GM12878 (cell line): ENCODE data around the gene SLC35E3. TPM values are rescaled to one million over a fixed set of nuclear protein-coding genes. Genes with fewer than 3 reads are reported as not detected.

Experiments used
- ATAC-seq: fragments of 200-7000 bp; cut with Tn5 transposase; 3 replicates; pipeline ENCODE4 v1.9.1; 2020; ENCODE audit warnings: mild to moderate bottlenecking, moderate library complexity
- BruUV-seq: library from RNA; stranded (reverse); fragments of 400-500 nt; replicated peaks from 2 replicates; lab custom pipeline; 2021; lab: Mats Ljungman, UMichigan
- CTCF ChIA-PET: fragments of 300-600 bp; sonication (Branson Sonifier 250); formaldehyde crosslinking; extraction: SDS; loops from one replicate; lab custom pipeline; 2021; ENCODE audit warnings: inconsistent platforms; lab: Yijun Ruan, JAX
- POLR2A ChIA-PET: fragments of 350-600 bp; formaldehyde crosslinking; extraction: SDS; loops from one replicate; lab custom pipeline; 2021; ENCODE audit warnings: inconsistent platforms; lab: Charles Lee
- RAD21 ChIA-PET: fragments of 300-600 bp; sonication (Branson Sonifier 250); formaldehyde crosslinking; loops from one replicate; lab custom pipeline; 2023; ENCODE audit warnings: antibody characterized with exemption; ENCODE audit not compliant: unreplicated experiment; lab: Charles Lee
- SMC1A ChIA-PET: fragments of 300-600 bp; sonication (Branson Sonifier 250); formaldehyde crosslinking; loops from one replicate; lab custom pipeline; 2023; ENCODE audit not compliant: unreplicated experiment, uncharacterized antibody; lab: Charles Lee
- DNase-seq: peaks from one replicate; pipeline ENCODE4 v3.0.0-alpha.2; 2011; ENCODE audit warnings: low read depth, low spot score
- FAIRE-seq: peaks from 3 replicates; lab custom pipeline; 2011; peaks lifted over from hg19 to GRCh38; lab: Jason Lieb, UNC
- H2AFZ ChIP-seq: 2 replicates; pipeline ENCODE4 v1.6.0; 2011; ENCODE audit warnings: low read depth, low read length, control low read depth; ENCODE audit not compliant: control insufficient read depth
- H3K27ac ChIP-seq: 2 replicates; pipeline ENCODE4 v1.5.1; 2011; ENCODE audit warnings: control low read depth; ENCODE audit not compliant: control insufficient read depth, insufficient read depth
- H3K27me3 ChIP-seq, 2 experiments: replicated peaks in 1 of 2; 2 replicates each; pipeline versions ENCODE4 v1.6.0 to v1.6.1; 2011; ENCODE audit warnings: low read length in 1 of 2; ENCODE audit not compliant: control insufficient read depth in 2 of 2, insufficient read depth in 2 of 2
- H3K36me3 ChIP-seq, 2 experiments: 2 replicates each; pipeline ENCODE4 v1.5.1; 2011; ENCODE audit warnings: low read length in 1 of 2; ENCODE audit not compliant: control insufficient read depth in 2 of 2, insufficient read depth in 2 of 2
- H3K4me1 ChIP-seq: 2 replicates; pipeline ENCODE4 v1.6.1; 2011; ENCODE audit warnings: mild to moderate bottlenecking, low read length, moderate library complexity, mixed read lengths; ENCODE audit not compliant: control insufficient read depth, insufficient read depth
- H3K4me2 ChIP-seq: 2 replicates; pipeline ENCODE4 v1.6.0; 2011; ENCODE audit warnings: control low read depth; ENCODE audit not compliant: control insufficient read depth, insufficient read depth
- H3K4me3 ChIP-seq: fragments of 200-600 bp; sonication (generic); 2 replicates; pipeline ENCODE4 v1.5.1; 2016
- H3K79me2 ChIP-seq: 2 replicates; pipeline ENCODE4 v1.6.0; 2011; ENCODE audit warnings: low read length; ENCODE audit not compliant: control insufficient read depth, insufficient read depth
- H3K9ac ChIP-seq: 2 replicates; pipeline ENCODE4 v1.8.0; 2011; ENCODE audit warnings: low read length, control low read depth, mixed read lengths; ENCODE audit not compliant: control insufficient read depth, insufficient read depth
- H3K9me3 ChIP-seq: replicated peaks from 3 replicates; pipeline ENCODE4 v1.5.1; 2011; ENCODE audit warnings: mild to moderate bottlenecking, low read length; ENCODE audit not compliant: control insufficient read depth, insufficient read depth
- H4K20me1 ChIP-seq: 2 replicates; pipeline ENCODE4 v1.6.0; 2011; ENCODE audit not compliant: control insufficient read depth, insufficient read depth
- ASH2L ChIP-seq: fragments of 300-600, 200-600 bp; sonication (generic); IDR thresholded peaks from 2 replicates; pipeline ENCODE4 v1.6.1; 2017; ENCODE audit warnings: low read depth, mild to moderate bottlenecking, borderline replicate concordance
- BHLHE40 ChIP-seq, 2 experiments: fragments of 450-650 bp in 1 of 2; IDR thresholded peaks; 2 replicates each; pipeline ENCODE4 v1.6.1; 2011 to 2017; ENCODE audit warnings: low read depth in 2 of 2, borderline replicate concordance in 1 of 2, improper control_type of control experiment in 1 of 2, low read length in 1 of 2, mild to moderate bottlenecking in 1 of 2
- BMI1 ChIP-seq: fragments of 450-650 bp; IDR thresholded peaks from 2 replicates; pipeline ENCODE4 v1.6.1; 2016; ENCODE audit warnings: mild to moderate bottlenecking, moderate library complexity, borderline replicate concordance
- CBX3 ChIP-seq: fragments of 200-600 bp; sonication (generic); IDR thresholded peaks from 2 replicates; pipeline ENCODE4 v1.6.1; 2016; ENCODE audit warnings: low read depth, borderline replicate concordance
- CHD4 ChIP-seq: fragments of 200-600 bp; sonication (generic); IDR thresholded peaks from 2 replicates; pipeline ENCODE4 v1.6.1; 2016; ENCODE audit warnings: mild to moderate bottlenecking
- ESRRA ChIP-seq: IDR thresholded peaks from 2 replicates; pipeline ENCODE4 v1.6.1; 2012; ENCODE audit warnings: mild to moderate bottlenecking, low read length, improper control_type of control experiment
- GATAD2B ChIP-seq: fragments of 450-650 bp; conservative IDR thresholded peaks from 2 replicates; pipeline ENCODE4 v1.6.1; 2017; ENCODE audit warnings: low read depth, mild to moderate bottlenecking, moderate library complexity
- IKZF1 ChIP-seq: fragments of 450-650 bp; conservative IDR thresholded peaks from 2 replicates; pipeline ENCODE4 v1.6.1; 2017; ENCODE audit warnings: antibody characterized with exemption, mild to moderate bottlenecking
- IRF5 ChIP-seq: fragments of 450-650 bp; IDR thresholded peaks from 2 replicates; pipeline ENCODE4 v1.6.1; 2017; ENCODE audit warnings: borderline replicate concordance
- MXI1 ChIP-seq: fragments of 150-350 bp; IDR thresholded peaks from 2 replicates; pipeline ENCODE4 v1.6.1; 2011; ENCODE audit warnings: low read depth, mild to moderate bottlenecking, inconsistent platforms, low read length, improper control_type of control experiment
- NFIC ChIP-seq: IDR thresholded peaks from 2 replicates; pipeline ENCODE4 v1.6.1; 2012; ENCODE audit warnings: low read depth, mild to moderate bottlenecking, inconsistent platforms, low read length, moderate library complexity
- NFYB ChIP-seq: IDR thresholded peaks from 2 replicates; pipeline ENCODE4 v1.6.1; 2011; ENCODE audit warnings: low read depth, mild to moderate bottlenecking, low read length, improper control_type of control experiment, moderate library complexity; ENCODE audit not compliant: insufficient read depth
- NRF1 ChIP-seq: conservative IDR thresholded peaks from 2 replicates; pipeline ENCODE4 v1.6.1; 2011; ENCODE audit warnings: mild to moderate bottlenecking, low read depth, low read length, improper control_type of control experiment
- PML ChIP-seq: IDR thresholded peaks from 2 replicates; pipeline ENCODE4 v1.6.1; 2012; ENCODE audit warnings: low read length, inconsistent platforms
- SMAD1 ChIP-seq: fragments of 450-650 bp; IDR thresholded peaks from 2 replicates; pipeline ENCODE4 v1.6.1; 2018; ENCODE audit warnings: mild to moderate bottlenecking, low read depth; ENCODE audit not compliant: partially characterized antibody
- TAF1 ChIP-seq: IDR thresholded peaks from 2 replicates; pipeline ENCODE4 v1.6.1; 2011; ENCODE audit warnings: mild to moderate bottlenecking, low read depth, low read length, borderline replicate concordance
- ZNF207 ChIP-seq: fragments of 450-650 bp; IDR thresholded peaks from 2 replicates; pipeline ENCODE4 v1.6.1; 2014; ENCODE audit warnings: antibody characterized with exemption, mild to moderate bottlenecking, borderline replicate concordance
- WGBS: methylation state at CpG from one replicate; pipeline ENCODE4 v1.1.6; 2016; ENCODE audit warnings: low lambda C conversion rate; ENCODE audit not compliant: insufficient replicate concordance, insufficient coverage; ENCODE audit errors: missing lambda C conversion rate; 5-methylcytosine and 5-hydroxymethylcytosine counted together
- in situ Hi-C: fragments of 300-500 bp; cut with MboI; formaldehyde crosslinking; loops from 9 replicates; pipeline ENCODE4 v1.14.3; 2018; ENCODE audit warnings: mixed read lengths
- intact Hi-C: fragments of 100-400 bp; cut with micrococcal nuclease; formaldehyde crosslinking; loops from one replicate; pipeline ENCODE4 v1.14.2; 2022; ENCODE audit not compliant: unreplicated experiment
- polyA plus RNA-seq, 11 experiments: library from polyadenylated mRNA; depleted of rRNA in 4 of 11; unstranded in 6 of 11; stranded (reverse) in 5 of 11; fragments of >200 nt; fragmentation: Nextera tagmentation in 4 of 11; fragmentation: Illumina TruSeq in 1 of 11; extraction: Ambion mirVana in 4 of 11; extraction: Trizol in 1 of 11; gene quantifications; 1 replicate in 1 of 11; 2 replicates in 10 of 11; pipeline versions ENCODE4 v1.2.1 to v1.2.3, GENCODE V29; 2011 to 2016; ENCODE audit warnings: inconsistent platforms in 2 of 11, missing spikeins in 2 of 11, low read depth in 1 of 11
- total RNA-seq, 4 experiments: library from RNA; depleted of rRNA in 3 of 4; stranded (reverse); fragments of >200 nt in 3 of 4; fragmentation: Illumina TruSeq in 1 of 4; extraction: Trizol in 1 of 4; gene quantifications; 2 replicates each; pipeline versions ENCODE4 v1.2.1 to v1.2.3, GENCODE V29; 2013 to 2021
- TF ChIP-seq, protein P1 (sequence below): fragments of 450-650 bp; IDR thresholded peaks from 2 replicates; pipeline ENCODE4 v1.6.1; 2017; ENCODE audit warnings: mild to moderate bottlenecking, moderate library complexity
- TF ChIP-seq, protein P2 (sequence below): IDR thresholded peaks from 2 replicates; pipeline ENCODE4 v1.6.1; 2012; ENCODE audit warnings: low read depth, low read length, improper control_type of control experiment

SLC35E3 gene
- total and polyA plus RNA-seq, 10 of the 15 experiments (the other 5 are each of a cell fraction or from before 2014, with no cell fraction given) = 3.6 to 19.8 (median 6.1) TPM

- Histone ChIP-seq H2AFZ (peak overlapping the region; percentile 37; the same call in 1 of the 2 replicates), H3K36me3 (no peaks in the 10 kb centered on the region), H3K27me3 (no peaks in the 10 kb centered on the region), H4K20me1 (no peaks in the 10 kb centered on the region), H3K79me2 (no peaks in the 10 kb centered on the region), H3K4me1 (no peaks in the 10 kb centered on the region), H3K9ac (no peak overlapping the region), H3K4me2 (no peak overlapping the region), H3K4me3 (no peak overlapping the region), H3K27ac (no peak overlapping the region), H3K9me3 (no peaks in the 10 kb centered on the region; the same call in 2 of the 3 replicates)
- peak; percentile 13; the same call in 2 of the 3 replicates for ATAC-seq
- intact Hi-C loops (no loop called here), in situ Hi-C loops (no loop called here)
- DNase-seq = no peak
- ChIA-PET CTCF (interaction anchor here (0.6 to 1.1 kb wide), 3 partner anchors 15 to 758 kb away, joined by 3 read pairs; partner anchors contain the start of gene MDM2), RAD21 (interaction anchor here (0.6 kb wide), 2 partner anchors 285 to 565 kb away, joined by 3 to 4 read pairs; no protein-coding TSS in a partner anchor), SMC1A (interaction anchor here (0.8 to 1.2 kb wide), 4 partner anchors 12 to 106 kb away, joined by 3 read pairs; partner anchors contain the start of gene NUP107), POLR2A (no interaction called here)
- 95% methylated on average over 4 of the region's 4 CpGs for WGBS
- FAIRE-seq = no peak
- no TSS peak for BruUV-seq
- TF ChIP-seq, protein P1, sequence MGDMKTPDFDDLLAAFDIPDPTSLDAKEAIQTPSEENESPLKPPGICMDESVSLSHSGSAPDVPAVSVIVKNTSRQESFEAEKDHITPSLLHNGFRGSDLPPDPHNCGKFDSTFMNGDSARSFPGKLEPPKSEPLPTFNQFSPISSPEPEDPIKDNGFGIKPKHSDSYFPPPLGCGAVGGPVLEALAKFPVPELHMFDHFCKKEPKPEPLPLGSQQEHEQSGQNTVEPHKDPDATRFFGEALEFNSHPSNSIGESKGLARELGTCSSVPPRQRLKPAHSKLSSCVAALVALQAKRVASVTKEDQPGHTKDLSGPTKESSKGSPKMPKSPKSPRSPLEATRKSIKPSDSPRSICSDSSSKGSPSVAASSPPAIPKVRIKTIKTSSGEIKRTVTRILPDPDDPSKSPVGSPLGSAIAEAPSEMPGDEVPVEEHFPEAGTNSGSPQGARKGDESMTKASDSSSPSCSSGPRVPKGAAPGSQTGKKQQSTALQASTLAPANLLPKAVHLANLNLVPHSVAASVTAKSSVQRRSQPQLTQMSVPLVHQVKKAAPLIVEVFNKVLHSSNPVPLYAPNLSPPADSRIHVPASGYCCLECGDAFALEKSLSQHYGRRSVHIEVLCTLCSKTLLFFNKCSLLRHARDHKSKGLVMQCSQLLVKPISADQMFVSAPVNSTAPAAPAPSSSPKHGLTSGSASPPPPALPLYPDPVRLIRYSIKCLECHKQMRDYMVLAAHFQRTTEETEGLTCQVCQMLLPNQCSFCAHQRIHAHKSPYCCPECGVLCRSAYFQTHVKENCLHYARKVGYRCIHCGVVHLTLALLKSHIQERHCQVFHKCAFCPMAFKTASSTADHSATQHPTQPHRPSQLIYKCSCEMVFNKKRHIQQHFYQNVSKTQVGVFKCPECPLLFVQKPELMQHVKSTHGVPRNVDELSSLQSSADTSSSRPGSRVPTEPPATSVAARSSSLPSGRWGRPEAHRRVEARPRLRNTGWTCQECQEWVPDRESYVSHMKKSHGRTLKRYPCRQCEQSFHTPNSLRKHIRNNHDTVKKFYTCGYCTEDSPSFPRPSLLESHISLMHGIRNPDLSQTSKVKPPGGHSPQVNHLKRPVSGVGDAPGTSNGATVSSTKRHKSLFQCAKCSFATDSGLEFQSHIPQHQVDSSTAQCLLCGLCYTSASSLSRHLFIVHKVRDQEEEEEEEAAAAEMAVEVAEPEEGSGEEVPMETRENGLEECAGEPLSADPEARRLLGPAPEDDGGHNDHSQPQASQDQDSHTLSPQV = no peak
- TF ChIP-seq TAF1 (no peak), NFIC (no peak), NRF1 (no peak), BMI1 (no peak), MXI1 (no peak), CHD4 (no peak), NFYB (no peak), IRF5 (no peak), PML (no peak), ZNF207 (no peak), IKZF1 (no peak), CBX3 (no peak), BHLHE40 (IDR thresholded peaks at IDR 0.05; ENCODE audit: borderline replicate concordance in 1 of 2, low read depth in 2 of 2, low read length in 1 of 2) (no peak), SMAD1 (no peak), ASH2L (no peak), GATAD2B (no peak), ESRRA (no peak)
- TF ChIP-seq, protein P2, sequence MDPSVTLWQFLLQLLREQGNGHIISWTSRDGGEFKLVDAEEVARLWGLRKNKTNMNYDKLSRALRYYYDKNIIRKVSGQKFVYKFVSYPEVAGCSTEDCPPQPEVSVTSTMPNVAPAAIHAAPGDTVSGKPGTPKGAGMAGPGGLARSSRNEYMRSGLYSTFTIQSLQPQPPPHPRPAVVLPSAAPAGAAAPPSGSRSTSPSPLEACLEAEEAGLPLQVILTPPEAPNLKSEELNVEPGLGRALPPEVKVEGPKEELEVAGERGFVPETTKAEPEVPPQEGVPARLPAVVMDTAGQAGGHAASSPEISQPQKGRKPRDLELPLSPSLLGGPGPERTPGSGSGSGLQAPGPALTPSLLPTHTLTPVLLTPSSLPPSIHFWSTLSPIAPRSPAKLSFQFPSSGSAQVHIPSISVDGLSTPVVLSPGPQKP = no peak
Observed at GRCh38 chr12:68793436-68793835, 47.5 kb downstream of the SLC35E3 start.
